HG03097 (cell line): ENCODE measurements around the gene COL8A2.

ENCODE experiments used
- ATAC-seq: cut with Tn5 transposase; IDR thresholded peaks from one replicate; pipeline ENCODE4 v1.9.1; 2021; ENCODE audit not compliant: unreplicated experiment, low FRiP score

COL8A2 gene

GRCh38 chr1:36092798-36093185, 32.2 kb downstream of the COL8A2 start:
- no peak for ATAC-seq

- no peak for ATAC-seq
Measured at GRCh38 chr1:36092166-36092797, 32.7 kb downstream of the COL8A2 start.

GRCh38 chr1:36091698-36092097, 33.3 kb downstream of the COL8A2 start:
- no peak for ATAC-seq

GRCh38 chr1:36091141-36091540, 33.9 kb downstream of the COL8A2 start:
- ATAC-seq: no peak

GRCh38 chr1:36089393-36090121, 35.5 kb downstream of the COL8A2 start:
- ATAC-seq: no peak

- peak; percentile 82 for ATAC-seq
Measured at GRCh38 chr1:36088577-36089392, 36.2 kb downstream of the COL8A2 start, which contains the start of gene ADPRS. TSS of gene ADPRS (plus strand) at chr1:36088892. CDS start at chr1:36088905, 13 bp downstream.

- peak; percentile 4 for ATAC-seq
Measured at GRCh38 chr1:36088265-36088576, 36.8 kb downstream of the COL8A2 start.

GRCh38 chr1:36087233-36088123, 37.5 kb downstream of the COL8A2 start:
- ATAC-seq: no peak

- no peak for ATAC-seq
Measured at GRCh38 chr1:36086529-36087232, 38.3 kb downstream of the COL8A2 start.

GRCh38 chr1:36085686-36086526, 39.1 kb downstream of the COL8A2 start:
- no peak for ATAC-seq

- ATAC-seq: no peak
Measured at GRCh38 chr1:36085126-36085525, 39.9 kb downstream of the COL8A2 start.

GRCh38 chr1:36084497-36085115, 40.4 kb downstream of the COL8A2 start:
- no peak for ATAC-seq

GRCh38 chr1:36083635-36084496, 41.2 kb downstream of the COL8A2 start, which contains the start of gene TEKT2:
TSS of gene TEKT2 (plus strand) at chr1:36084094. CDS start at chr1:36084922, 828 bp downstream.
- ATAC-seq: no peak

GRCh38 chr1:36083219-36083618, 41.8 kb downstream of the COL8A2 start:
- ATAC-seq: no peak

GRCh38 chr1:36081926-36082485, 43.0 kb downstream of the COL8A2 start:
- ATAC-seq: no peak

GRCh38 chr1:36080801-36081200, 44.2 kb downstream of the COL8A2 start:
- no peak for ATAC-seq

GRCh38 chr1:36080236-36080635, 44.8 kb downstream of the COL8A2 start:
- ATAC-seq: no peak
